Upper lobe of left lung (tissue), 4 donors: ENCODE results near the gene MINDY1.

Source experiments
- CTCF ChIP-seq, 6 experiments: fragments of 450-650 bp in 4 of 6; fragments of 200-600 bp in 2 of 6; sonication (generic) in 2 of 6; IDR thresholded peaks; one replicate each; pipeline ENCODE4 v1.5.1; 2016 to 2019; ENCODE audit warnings: antibody characterized with exemption in 6 of 6
- POLR2A ChIP-seq, 4 donors: fragments of 450-650 bp; IDR thresholded peaks; one replicate each; pipeline ENCODE4 v1.5.1; 2016 to 2017; ENCODE audit warnings: antibody characterized with exemption in 4 of 4, mild to moderate bottlenecking in 2 of 4

GRCh38 chr1:151003180-151003579, 3.5 kb downstream of the MINDY1 start:
- TF ChIP-seq CTCF (IDR thresholded peaks at IDR 0.05) (no peak), POLR2A (IDR thresholded peaks at IDR 0.05) (no peak)
